Measurements from ENCODE around the gene TCAIM.
A peak's percentile ranks its signal among the peaks of the same experiment; 100 is the strongest.

The TCAIM gene

GRCh38 chr3:44338010-44338827 lies at the start of gene TCAIM:
Gene TCAIM (plus strand): TSS chr3:44338766. CDS start chr3:44354783, 16,017 bp downstream.
- peak; percentile 98 for DNase-seq (ENCODE audit: low spot score)

GRCh38 chr3:44289882-44290462 lies 48.6 kb upstream of the TCAIM start:
- DNase-seq (ENCODE audit: low spot score) = no peak

- DNase-seq (ENCODE audit: low spot score) = no peak
Measured at GRCh38 chr3:44292276-44292675, 46.3 kb upstream of the TCAIM start.

- no peak for DNase-seq (ENCODE audit: low spot score)
Measured at GRCh38 chr3:44292947-44293346, 45.6 kb upstream of the TCAIM start.

GRCh38 chr3:44297255-44297654 lies 41.3 kb upstream of the TCAIM start:
- DNase-seq (ENCODE audit: low spot score) = no peak

GRCh38 chr3:44301746-44302145 lies 36.8 kb upstream of the TCAIM start:
- DNase-seq (ENCODE audit: low spot score) = no peak

GRCh38 chr3:44309500-44309899 lies 29.1 kb upstream of the TCAIM start:
- DNase-seq (ENCODE audit: low spot score) = no peak

GRCh38 chr3:44318891-44319311 lies 19.7 kb upstream of the TCAIM start:
- DNase-seq (ENCODE audit: low spot score) = no peak

GRCh38 chr3:44321335-44321734 lies 17.2 kb upstream of the TCAIM start:
- no peak for DNase-seq (ENCODE audit: low spot score)

- DNase-seq (ENCODE audit: low spot score) = peak; percentile 60
Measured at GRCh38 chr3:44323341-44323955, 15.1 kb upstream of the TCAIM start.

GRCh38 chr3:44324584-44324983 lies 14.0 kb upstream of the TCAIM start:
- no peak for DNase-seq (ENCODE audit: low spot score)

- DNase-seq (ENCODE audit: low spot score) = no peak
Measured at GRCh38 chr3:44326019-44326418, 12.5 kb upstream of the TCAIM start.

GRCh38 chr3:44326515-44326914 lies 12.1 kb upstream of the TCAIM start:
- no peak for DNase-seq (ENCODE audit: low spot score)

GRCh38 chr3:44329946-44330345 lies 8.6 kb upstream of the TCAIM start:
- no peak for DNase-seq (ENCODE audit: low spot score)

- no peak for DNase-seq (ENCODE audit: low spot score)
Measured at GRCh38 chr3:44330444-44330843, 8.1 kb upstream of the TCAIM start.

- DNase-seq (ENCODE audit: low spot score) = no peak
Measured at GRCh38 chr3:44334326-44334725, 4.2 kb upstream of the TCAIM start.

GRCh38 chr3:44337248-44337785 lies 1.2 kb upstream of the TCAIM start:
- no peak for DNase-seq (ENCODE audit: low spot score)

GRCh38 chr3:44338828-44339127 lies 212 bp downstream of the TCAIM start:
- DNase-seq (ENCODE audit: low spot score) = no peak

GRCh38 chr3:44339181-44340057 lies 853 bp downstream of the TCAIM start:
- DNase-seq (ENCODE audit: low spot score) = no peak

- peak; percentile 9 for DNase-seq (ENCODE audit: low spot score)
Measured at GRCh38 chr3:44340058-44340395, 1.5 kb downstream of the TCAIM start.

- DNase-seq (ENCODE audit: low spot score) = no peak
Measured at GRCh38 chr3:44342176-44342790, 3.7 kb downstream of the TCAIM start.

- no peak for DNase-seq (ENCODE audit: low spot score)
Measured at GRCh38 chr3:44343421-44343820, 4.9 kb downstream of the TCAIM start.

Measured in hematopoietic multipotent progenitor cell treated with erythropoietin and hydrocortisone succinate and interleukin-3 and kit ligand, for 17 days (in vitro differentiated cells).